Fibroblast of skin of right quadriceps (primary cell): ENCODE data around the gene AMY2A.
"Not testable (repeated sequence)": the region's sequence is repeated elsewhere in the genome, so short reads cannot be mapped to it uniquely, and the experiment has no call there.

Experiments
- DNase-seq: peaks from one replicate; pipeline ENCODE4 v3.0.0-alpha.2; 2013

Gene AMY2A

DNA sequence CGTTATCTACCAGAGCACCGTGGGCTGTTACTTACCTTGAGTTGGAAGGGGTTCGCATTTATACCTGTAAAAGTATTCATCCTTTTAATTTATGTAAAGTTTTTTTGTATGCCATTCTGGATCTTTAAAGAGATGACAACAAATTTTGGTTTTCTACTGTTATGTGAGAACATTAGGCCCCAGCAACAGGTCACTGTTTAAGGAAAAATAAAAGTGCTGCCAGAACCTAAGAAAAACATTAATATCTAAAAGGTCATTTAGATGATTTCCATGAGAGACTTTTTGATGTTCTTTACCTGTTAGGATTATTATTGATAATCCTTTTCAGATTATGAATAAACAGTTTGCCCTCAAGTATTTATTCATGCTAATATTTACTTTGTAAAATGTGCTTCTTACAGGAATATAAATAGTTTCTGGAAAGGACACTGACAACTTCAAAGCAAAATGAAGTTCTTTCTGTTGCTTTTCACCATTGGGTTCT is at the start of gene AMY2A:
Gene AMY2A, plus strand, starts transcription at position 434 of the 484 bp plus-strand sequence. Its CDS starts 14 bp downstream, at position 448.
- not testable (repeated sequence) for DNase-seq

DNA sequence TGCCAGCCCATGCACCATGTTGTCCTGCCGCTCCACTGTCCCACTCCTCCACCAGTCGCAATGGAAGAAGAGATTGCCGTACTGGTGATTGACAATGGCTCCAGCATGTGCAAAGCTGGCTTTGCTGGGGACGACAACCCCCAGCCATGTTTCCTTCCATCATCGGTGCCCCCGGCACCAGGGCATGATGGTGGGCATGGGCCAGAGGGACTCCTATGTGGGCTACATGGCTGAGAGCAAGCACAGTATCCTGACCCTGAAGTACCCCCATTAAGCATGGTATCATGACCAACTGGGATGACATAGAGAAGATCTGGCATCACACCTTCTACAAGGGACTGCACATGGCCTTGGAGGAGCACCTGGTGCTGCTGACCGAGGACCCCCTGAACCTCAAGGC is 47.7 kb upstream of the AMY2A start:
- DNase-seq, result no peak

DNA sequence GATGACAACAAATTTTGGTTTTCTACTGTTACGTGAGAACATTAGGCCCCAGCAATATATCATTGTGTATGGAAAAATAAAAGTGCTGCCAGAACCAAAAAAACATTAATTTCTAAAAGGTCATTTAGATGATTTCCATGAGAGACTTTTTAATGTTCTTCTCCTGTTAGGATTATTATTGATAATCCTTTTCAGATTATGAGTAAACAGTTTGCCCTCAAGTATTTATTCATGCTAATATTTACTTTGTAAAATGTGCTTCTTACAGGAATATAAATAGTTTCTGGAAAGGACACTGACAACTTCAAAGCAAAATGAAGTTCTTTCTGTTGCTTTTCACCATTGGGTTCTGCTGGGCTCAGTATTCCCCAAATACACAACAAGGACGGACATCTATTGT is 45.9 kb upstream of the AMY2A start, which contains the start of gene AMY2B:
Gene AMY2B, plus strand, starts transcription at position 301 of the 400 bp plus-strand sequence. Its CDS starts 14 bp downstream, at position 315.
- DNase-seq, result not testable (repeated sequence)

DNA sequence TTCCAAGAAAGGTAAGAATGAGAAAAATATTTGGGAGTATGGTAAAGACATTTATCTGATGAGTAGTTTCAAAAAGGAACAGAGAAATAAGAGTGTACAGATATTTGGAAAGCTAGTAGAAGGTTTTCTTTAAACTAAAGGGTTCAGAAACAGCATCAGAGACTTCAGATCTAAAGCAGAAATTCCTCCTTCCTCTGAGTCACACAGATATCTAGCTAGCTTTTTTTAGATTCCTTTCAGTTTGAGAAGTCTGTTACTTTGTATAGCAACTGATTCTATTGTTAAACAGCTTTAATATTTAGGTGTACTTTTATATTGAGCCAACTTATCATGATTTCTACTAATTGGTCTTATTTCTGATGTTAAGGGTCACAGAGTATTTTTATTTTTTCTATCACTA is 41.2 kb upstream of the AMY2A start:
- DNase-seq, result no peak

DNA sequence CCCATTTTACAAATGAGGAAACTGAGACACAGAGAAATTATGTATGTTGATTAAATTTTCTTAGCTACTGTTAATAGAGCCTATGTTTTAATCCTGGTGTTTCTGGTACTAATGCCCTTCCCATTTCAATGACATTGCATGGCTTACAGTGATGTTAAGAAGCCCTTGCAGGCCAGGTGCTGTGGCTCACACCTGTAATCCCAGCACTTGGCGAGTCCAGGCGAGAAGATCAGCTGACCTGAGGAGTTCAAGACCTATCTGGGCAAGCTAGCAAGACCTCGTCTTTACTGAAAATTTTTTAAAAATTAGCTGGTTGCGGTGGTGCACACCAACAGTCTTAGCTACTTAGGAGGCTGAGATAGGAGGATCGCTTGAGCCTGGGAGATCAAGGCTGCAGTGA is 40.4 kb upstream of the AMY2A start:
- not testable (repeated sequence) for DNase-seq

DNA sequence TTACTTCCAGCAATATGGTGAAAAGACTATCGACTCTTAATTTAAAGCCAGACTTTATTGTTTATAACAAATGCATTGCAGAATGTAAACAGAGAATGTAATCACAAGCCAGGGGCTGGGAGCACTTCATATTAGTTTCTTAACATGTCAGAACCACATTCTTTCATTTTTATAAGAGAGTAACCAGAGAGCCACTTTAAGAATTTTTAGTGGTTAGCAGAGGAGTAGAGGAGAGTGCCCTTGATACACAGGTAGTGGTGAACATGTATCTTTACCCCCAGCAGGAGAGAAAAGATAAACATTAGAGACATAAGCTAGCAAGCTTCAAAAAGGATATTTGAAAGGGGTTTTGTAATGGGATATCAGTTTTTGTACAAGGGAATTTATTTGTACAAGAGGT is 34.8 kb upstream of the AMY2A start:
- DNase-seq, result no peak

DNA sequence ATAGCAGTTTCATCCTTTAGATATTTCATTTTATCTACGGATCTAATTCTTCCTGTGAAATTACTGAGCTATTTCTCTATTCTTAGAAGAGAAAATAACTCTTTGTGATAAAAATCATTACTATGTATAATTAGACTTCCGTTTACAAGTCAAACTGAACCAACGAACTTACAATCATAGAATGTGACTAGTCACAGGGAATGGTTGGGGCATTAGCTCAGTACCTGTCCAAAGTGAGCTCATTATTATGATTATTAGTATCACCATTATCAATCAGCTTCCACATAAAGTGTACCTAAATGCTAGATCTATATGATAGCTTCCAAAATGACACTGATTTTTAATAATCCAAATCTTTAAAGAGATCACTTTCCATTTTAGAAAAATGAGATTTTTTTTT is 33.3 kb upstream of the AMY2A start:
- no peak for DNase-seq

DNA sequence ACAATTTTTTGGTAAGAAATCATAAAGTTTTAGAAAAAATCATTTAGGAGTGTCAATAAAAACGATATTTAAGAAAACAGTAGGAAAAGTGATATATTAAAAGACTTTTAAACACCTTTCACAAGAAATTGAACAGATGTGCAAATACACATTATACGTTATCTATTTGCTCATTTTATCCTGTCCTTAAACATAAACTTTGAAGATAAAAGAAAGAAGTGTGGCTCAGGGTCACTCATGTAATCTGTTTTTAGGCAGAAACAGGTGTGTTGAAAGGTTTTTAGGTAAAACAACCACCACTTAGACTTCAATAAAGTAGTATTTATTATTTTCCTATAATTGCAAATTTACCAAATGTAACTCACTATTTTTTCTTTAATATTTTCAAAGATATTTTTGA is 32.7 kb upstream of the AMY2A start:
- DNase-seq, result no peak

DNA sequence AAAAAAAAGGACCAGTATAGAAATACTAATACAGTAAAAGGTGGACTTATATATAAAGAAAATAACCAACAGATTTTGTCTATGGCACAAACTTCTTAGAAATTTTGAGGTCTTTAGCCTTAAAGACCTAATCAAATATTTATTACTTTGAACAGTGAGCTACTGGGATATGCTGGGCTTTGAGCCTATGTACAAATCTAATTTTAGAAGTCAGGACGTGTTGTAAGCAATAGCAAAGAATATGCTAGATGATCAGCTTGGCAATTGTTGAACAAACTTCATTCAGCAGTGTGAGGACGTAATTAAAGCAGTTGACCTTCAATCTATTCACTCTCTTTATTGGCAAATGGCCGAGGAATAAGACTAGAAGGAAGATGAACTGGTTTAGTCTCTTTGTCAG is 14.5 kb upstream of the AMY2A start:
- not testable (repeated sequence) for DNase-seq

DNA sequence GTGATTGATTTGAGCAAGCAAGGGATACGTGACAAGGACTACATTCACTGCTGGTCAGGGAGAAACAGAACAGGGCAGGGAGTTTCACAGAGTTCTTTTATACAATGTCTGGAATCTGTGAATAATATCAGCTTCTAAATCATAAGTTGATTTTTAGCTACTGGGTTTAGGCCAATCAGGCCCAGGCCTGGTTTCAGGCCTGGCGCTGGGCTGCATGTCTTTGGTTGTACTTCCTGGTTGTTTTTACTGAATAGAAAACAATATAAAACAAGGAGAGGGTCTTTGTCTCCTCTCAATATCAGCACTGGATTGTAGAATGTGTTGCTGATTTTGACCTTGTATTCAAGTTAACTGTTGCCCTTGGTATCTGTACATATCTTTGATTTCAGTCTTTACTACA is 865 bp upstream of the AMY2A start:
- DNase-seq, result no peak

DNA sequence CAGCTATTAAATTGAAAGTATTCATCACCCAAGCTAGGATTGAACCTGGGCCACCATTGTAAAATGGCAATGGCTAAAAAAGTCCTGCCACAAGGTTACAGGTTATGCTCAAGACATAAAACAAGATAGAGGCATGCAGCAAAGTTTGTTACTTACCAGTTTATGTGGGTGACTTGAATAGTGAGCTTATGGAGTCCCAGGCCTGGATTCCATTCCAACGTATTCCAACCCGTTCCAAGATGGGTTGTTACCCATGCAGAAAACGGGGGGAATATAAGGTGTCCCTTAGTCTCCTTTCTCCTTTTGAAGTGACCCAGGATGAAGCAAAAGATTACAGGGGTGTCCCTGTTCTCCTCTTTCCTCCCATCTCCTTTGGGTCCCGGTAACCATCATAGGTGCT is 10.2 kb downstream of the AMY2A start:
- not testable (repeated sequence) for DNase-seq

DNA sequence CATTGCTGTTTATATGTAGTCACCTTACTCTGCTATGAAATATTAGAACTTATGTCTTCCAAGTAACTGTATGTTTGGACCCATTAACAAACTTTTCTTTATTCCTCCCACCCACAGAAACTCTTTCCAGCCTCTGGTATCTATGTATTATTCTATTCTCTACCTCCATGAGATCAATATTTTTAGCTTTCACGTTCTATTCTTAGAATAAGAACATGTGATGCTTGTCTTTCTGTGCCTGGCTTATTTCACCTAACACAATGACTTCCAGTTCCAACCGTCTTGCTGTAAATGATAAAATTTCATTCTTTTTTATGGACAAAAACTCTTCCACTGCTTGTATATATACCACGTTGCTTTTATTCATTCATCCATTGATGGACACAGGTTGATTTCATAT is 24.0 kb downstream of the AMY2A start:
- DNase-seq, result not testable (repeated sequence)

DNA sequence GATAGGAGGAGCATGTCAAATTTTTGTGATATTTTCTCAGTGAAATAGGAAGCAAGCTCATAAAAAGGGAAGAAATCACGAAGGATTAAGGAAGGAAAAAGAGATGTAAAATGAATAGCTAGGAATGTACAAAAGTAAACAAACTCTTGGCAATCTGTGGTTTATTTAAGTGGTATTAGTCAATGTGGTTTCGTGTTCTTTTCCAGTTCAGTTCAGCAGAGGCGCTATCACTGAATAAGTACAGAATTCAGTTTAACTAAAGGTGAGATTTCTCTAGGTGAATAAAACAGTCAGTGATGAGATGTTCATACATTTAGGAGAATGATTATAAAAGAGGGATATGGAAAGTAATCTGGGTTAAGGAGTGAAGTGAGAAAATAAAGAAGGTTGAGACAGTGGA is 26.7 kb downstream of the AMY2A start:
- DNase-seq, result not testable (repeated sequence)

DNA sequence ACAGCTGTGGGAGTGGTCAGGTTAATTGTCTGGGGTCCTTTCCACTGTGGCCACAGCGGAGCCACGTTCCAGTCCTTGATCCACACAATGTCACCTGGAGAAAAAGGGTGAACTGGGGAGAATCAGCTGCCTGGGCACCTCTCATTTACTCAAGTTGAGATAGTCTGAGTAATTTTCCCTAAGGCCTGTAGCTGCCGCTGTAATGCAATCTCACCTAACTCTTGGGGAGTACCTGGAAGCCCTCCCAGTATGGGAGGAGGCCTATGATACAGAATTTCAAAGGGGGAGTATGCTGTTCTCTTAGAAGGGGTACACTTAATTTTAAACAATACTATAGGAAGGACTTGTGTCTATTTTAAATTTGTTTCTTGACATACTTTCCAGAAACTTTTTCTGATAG is 33.1 kb downstream of the AMY2A start:
- not testable (repeated sequence) for DNase-seq

DNA sequence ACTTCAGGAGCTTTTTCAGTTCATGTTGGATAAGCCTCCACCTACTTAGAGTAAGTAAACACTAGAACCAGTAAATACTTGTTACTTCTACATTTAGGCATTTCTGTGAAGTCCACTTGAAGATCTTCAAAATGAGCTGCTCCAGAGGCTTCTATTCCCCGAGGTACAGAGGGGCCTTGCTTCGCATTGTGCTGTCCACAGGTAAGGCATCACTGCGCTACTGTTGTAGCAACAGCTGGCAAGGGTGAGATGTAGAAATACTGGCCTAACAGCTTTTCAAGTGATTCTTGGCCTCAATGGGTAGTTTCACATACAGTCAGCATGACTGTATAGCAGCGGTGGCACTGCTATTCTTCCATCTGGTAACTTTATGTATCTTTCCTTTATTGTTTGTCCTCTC is 33.7 kb downstream of the AMY2A start:
- DNase-seq, result not testable (repeated sequence)

DNA sequence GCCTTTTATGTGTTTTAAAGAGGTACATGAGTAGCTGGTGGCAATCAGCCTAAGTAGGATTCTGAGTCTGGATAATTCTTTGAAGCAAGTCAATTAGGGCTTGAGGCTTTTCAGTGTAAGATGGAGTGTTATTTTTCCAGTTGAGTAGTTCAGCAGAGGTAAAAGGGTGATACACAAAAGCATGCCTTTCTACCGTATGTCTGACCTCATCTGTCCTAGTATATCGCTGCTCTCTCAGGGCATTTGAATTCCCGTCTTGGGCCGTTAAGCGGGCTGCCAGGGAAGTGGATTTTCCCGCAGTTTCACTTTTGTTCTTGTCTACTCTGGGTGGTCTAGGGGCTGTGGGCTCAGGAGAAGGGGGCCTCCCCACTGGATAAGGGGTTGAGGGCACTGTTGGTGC is 36.9 kb downstream of the AMY2A start:
- not testable (repeated sequence) for DNase-seq

DNA sequence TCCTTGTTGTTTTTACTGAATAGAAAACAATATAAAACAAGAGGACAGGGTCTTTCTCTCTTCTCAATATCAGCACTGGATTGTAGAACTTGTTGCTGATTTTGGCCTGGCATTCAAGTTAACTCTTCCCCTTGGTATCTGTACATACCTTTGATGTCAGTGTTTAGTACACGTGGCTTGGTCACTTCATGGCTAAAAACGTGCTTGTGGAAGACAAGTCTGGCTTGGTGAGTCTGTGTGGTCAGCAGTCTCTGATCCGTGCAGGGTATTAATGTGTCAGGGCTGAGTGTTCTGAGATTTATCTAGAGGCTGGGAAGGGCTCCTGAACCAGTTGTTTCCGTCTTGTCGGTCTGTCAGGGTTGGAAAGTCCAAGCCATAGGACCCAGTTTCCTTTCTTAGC is 38.2 kb downstream of the AMY2A start, which contains the start of gene AMY1A:
Gene AMY1A, plus strand, starts transcription at position 301 of the 400 bp plus-strand sequence. CDS start 571 bp downstream, outside the sequence.
- DNase-seq, result not testable (repeated sequence)
